ENCODE measurements around the gene POLN. TPM values are rescaled to one million over a fixed set of nuclear protein-coding genes. Genes with fewer than 3 reads are reported as not detected.

The POLN gene
- total and polyA plus RNA-seq, 2 experiments from 2014 or later, result 1.7 to 2.0 TPM

- DNase-seq (ENCODE audit: low spot score), result peak; percentile 2
- H3K27me3 ChIP-seq, result peaks cover 9% of the 10 kb centered on the region
- 88% methylated on average over 25 of the region's 25 CpGs for WGBS (ENCODE audit: low lambda C conversion rate, missing lambda C conversion rate)
- H3K4me3 ChIP-seq, result no peak overlapping the region
- H3K36me3 ChIP-seq (replicated peaks; ENCODE audit: insufficient read depth, low read depth), result no peaks in the 10 kb centered on the region
- no peak overlapping the region for H2AFZ ChIP-seq
- H3K4me2 ChIP-seq, result no peak overlapping the region
- H3K27ac ChIP-seq, result no peak overlapping the region
- TF ChIP-seq EZH2phosphoT487 (IDR thresholded peaks at IDR 0.05; ENCODE audit: low read depth, severe bottlenecking, unreplicated experiment) (no peak), EZH2 (IDR thresholded peaks at IDR 0.05; ENCODE audit: borderline replicate concordance) (no peak)
- TF ChIP-seq, protein P1, sequence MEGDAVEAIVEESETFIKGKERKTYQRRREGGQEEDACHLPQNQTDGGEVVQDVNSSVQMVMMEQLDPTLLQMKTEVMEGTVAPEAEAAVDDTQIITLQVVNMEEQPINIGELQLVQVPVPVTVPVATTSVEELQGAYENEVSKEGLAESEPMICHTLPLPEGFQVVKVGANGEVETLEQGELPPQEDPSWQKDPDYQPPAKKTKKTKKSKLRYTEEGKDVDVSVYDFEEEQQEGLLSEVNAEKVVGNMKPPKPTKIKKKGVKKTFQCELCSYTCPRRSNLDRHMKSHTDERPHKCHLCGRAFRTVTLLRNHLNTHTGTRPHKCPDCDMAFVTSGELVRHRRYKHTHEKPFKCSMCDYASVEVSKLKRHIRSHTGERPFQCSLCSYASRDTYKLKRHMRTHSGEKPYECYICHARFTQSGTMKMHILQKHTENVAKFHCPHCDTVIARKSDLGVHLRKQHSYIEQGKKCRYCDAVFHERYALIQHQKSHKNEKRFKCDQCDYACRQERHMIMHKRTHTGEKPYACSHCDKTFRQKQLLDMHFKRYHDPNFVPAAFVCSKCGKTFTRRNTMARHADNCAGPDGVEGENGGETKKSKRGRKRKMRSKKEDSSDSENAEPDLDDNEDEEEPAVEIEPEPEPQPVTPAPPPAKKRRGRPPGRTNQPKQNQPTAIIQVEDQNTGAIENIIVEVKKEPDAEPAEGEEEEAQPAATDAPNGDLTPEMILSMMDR (IDR thresholded peaks at IDR 0.05; ENCODE audit: poor library complexity), result no peak
- no peaks in the 10 kb centered on the region for H3K79me2 ChIP-seq
- H3K4me1 ChIP-seq (ENCODE audit: insufficient read depth), result no peaks in the 10 kb centered on the region
- no peaks in the 10 kb centered on the region for H3K9me3 ChIP-seq (ENCODE audit: low read depth)
- H4K20me1 ChIP-seq (ENCODE audit: insufficient read depth, poor library complexity, severe bottlenecking), result no peaks in the 10 kb centered on the region
- no peaks in the 10 kb centered on the region for H3K9me2 ChIP-seq (replicated peaks; ENCODE audit: insufficient read depth)
These were observed 193.9 kb downstream of the POLN start for GRCh38 chr4:2047781-2048581.

DNA sequence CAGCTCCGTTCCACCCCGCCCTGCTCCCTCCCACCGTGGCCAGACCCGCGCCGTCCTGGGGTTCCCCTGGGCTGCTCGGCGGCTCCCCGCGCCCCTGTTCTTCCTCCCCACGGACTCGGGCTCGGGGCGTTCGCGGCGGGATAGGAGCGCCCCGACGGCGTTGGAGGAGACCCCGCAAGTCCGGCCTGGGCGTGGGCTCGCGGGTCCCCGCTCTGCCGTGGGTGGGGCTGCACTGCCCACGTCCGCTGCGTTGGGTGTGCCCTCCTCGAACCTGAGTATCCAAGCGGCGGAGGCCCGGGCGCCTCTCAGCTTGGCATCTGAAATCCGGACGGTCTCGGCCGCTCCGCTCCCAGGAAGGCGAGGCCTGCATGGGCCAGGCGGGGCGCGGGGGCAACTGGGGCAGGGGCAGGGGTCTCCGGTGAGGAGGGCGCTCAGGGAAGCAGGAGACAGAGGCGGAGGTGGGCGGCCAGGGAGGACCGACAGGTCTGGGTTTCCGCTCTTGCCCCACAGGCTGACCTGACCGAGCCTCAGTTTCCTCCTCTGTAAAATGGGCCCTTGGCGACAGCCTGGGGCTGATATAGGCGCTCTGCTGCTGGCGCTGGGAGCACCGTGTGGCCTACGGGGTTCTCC lies 194.8 kb downstream of the POLN start:
- H4K20me1 ChIP-seq (ENCODE audit: insufficient read depth, poor library complexity, severe bottlenecking), result no peaks in the 10 kb centered on the region
- WGBS (ENCODE audit: low lambda C conversion rate, missing lambda C conversion rate), result 90% methylated on average over 31 of the region's 57 CpGs
- H2AFZ ChIP-seq, result no peak overlapping the region
- no peaks in the 10 kb centered on the region for H3K36me3 ChIP-seq (replicated peaks; ENCODE audit: insufficient read depth, low read depth)
- DNase-seq (ENCODE audit: low spot score), result no peak
- H3K9me2 ChIP-seq (replicated peaks; ENCODE audit: insufficient read depth), result no peaks in the 10 kb centered on the region
- H3K4me3 ChIP-seq, result no peak overlapping the region
- peaks cover 5% of the 10 kb centered on the region for H3K27me3 ChIP-seq
- no peak overlapping the region for H3K27ac ChIP-seq
- TF ChIP-seq EZH2 (IDR thresholded peaks at IDR 0.05; ENCODE audit: borderline replicate concordance) (no peak), EZH2phosphoT487 (IDR thresholded peaks at IDR 0.05; ENCODE audit: low read depth, severe bottlenecking, unreplicated experiment) (no peak)
- TF ChIP-seq, protein P1 (IDR thresholded peaks at IDR 0.05; ENCODE audit: poor library complexity), result no peak
- no peaks in the 10 kb centered on the region for H3K9me3 ChIP-seq (ENCODE audit: low read depth)
- H3K79me2 ChIP-seq, result no peaks in the 10 kb centered on the region
- H3K4me2 ChIP-seq, result no peak overlapping the region
- no peaks in the 10 kb centered on the region for H3K4me1 ChIP-seq (ENCODE audit: insufficient read depth)

- Histone ChIP-seq H3K4me2 (no peak overlapping the region), H2AFZ (no peak overlapping the region), H3K36me3 (replicated peaks; ENCODE audit: insufficient read depth, low read depth) (no peaks in the 10 kb centered on the region), H3K79me2 (no peaks in the 10 kb centered on the region), H3K9me2 (replicated peaks; ENCODE audit: insufficient read depth) (no peaks in the 10 kb centered on the region), H3K4me3 (no peak overlapping the region), H3K27me3 (peaks cover 4% of the 10 kb centered on the region), H4K20me1 (ENCODE audit: insufficient read depth, poor library complexity, severe bottlenecking) (no peaks in the 10 kb centered on the region), H3K9me3 (ENCODE audit: low read depth) (no peaks in the 10 kb centered on the region), H3K4me1 (ENCODE audit: insufficient read depth) (peaks cover 2% of the 10 kb centered on the region), H3K27ac (no peak overlapping the region)
- no peak for DNase-seq (ENCODE audit: low spot score)
- no peak for TF ChIP-seq EZH2phosphoT487 (IDR thresholded peaks at IDR 0.05; ENCODE audit: low read depth, severe bottlenecking, unreplicated experiment)
- no peak for TF ChIP-seq EZH2 (IDR thresholded peaks at IDR 0.05; ENCODE audit: borderline replicate concordance)
- TF ChIP-seq, protein P1 (IDR thresholded peaks at IDR 0.05; ENCODE audit: poor library complexity), result no peak
- WGBS (ENCODE audit: low lambda C conversion rate, missing lambda C conversion rate), result 89% methylated on average over 21 of the region's 28 CpGs
These were observed 195.6 kb downstream of the POLN start for GRCh38 chr4:2046031-2046961.
